ENCODE data around the gene PNLIPRP1. TPM values are rescaled to one million over a fixed set of nuclear protein-coding genes. Genes with fewer than 3 reads are reported as not detected.

The PNLIPRP1 gene
- total RNA-seq, 1 experiment from 2014 or later: not detected

DNA sequence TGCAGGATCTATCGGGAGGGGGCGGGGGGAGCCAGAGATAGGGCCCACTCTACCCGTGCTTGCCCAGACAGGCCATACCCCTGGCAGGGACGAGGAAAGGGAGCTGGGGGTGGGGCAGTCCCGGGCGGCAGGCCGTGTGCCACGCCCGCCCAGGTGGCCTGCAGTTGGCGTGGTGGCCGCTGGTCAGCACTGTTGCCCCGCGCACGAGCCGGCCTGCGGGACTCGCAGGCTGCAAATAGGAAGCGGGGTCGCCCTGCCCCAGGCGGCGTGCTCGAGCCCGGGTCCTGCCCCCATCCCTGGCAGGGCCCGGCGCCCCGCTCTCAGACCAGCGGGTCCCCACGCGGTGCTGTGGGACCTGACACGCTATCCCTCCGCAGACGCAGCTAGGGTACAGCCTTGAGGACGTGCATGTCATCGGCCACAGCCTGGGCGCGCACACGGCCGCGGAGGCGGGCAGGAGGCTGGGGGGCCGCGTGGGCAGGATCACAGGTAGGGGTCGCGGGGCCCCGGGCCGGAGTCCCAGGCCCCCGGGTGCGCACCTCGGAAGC is 36.7 kb downstream of the PNLIPRP1 start:
- Histone ChIP-seq H3K4me3 (ENCODE audit: low read length) (peak overlapping the region; percentile 61), H3K79me2 (ENCODE audit: low read length) (no peaks in the 10 kb centered on the region), H4K20me1 (ENCODE audit: low read length) (no peaks in the 10 kb centered on the region), H3K9me3 (ENCODE audit: low read length) (no peaks in the 10 kb centered on the region), H3K4me1 (ENCODE audit: insufficient read depth, low read length) (no peaks in the 10 kb centered on the region), H3K27ac (ENCODE audit: low read length) (no peak overlapping the region), H2AFZ (ENCODE audit: low read length) (peak overlapping the region; percentile 71), H3K9me2 (replicated peaks; ENCODE audit: low read length) (no peaks in the 10 kb centered on the region), H3K27me3 (ENCODE audit: low read length) (peaks cover 18% of the 10 kb centered on the region; the same call in 1 of the 2 replicates), H3K4me2 (ENCODE audit: low read length) (peak overlapping the region; percentile 81), H3K36me3 (ENCODE audit: low read depth, low read length) (no peaks in the 10 kb centered on the region), H3F3A (ENCODE audit: low read length, unreplicated experiment) (no peaks in the 10 kb centered on the region), H3K9ac (ENCODE audit: low read length) (no peak overlapping the region)
- peak; percentile 42 for DNase-seq
- ChIA-PET CTCF (interaction anchor here (0.6 kb wide), 2 partner anchors 55 to 511 kb away, joined by 4 to 8 read pairs; no protein-coding TSS in a partner anchor), POLR2A (ENCODE audit: unreplicated experiment) (no interaction called here)
- ATAC-seq: peak; percentile 54; the same call in 1 of the 2 replicates
- no TSS peak for BruUV-seq (replicated peaks)
- TF ChIP-seq, protein P1, sequence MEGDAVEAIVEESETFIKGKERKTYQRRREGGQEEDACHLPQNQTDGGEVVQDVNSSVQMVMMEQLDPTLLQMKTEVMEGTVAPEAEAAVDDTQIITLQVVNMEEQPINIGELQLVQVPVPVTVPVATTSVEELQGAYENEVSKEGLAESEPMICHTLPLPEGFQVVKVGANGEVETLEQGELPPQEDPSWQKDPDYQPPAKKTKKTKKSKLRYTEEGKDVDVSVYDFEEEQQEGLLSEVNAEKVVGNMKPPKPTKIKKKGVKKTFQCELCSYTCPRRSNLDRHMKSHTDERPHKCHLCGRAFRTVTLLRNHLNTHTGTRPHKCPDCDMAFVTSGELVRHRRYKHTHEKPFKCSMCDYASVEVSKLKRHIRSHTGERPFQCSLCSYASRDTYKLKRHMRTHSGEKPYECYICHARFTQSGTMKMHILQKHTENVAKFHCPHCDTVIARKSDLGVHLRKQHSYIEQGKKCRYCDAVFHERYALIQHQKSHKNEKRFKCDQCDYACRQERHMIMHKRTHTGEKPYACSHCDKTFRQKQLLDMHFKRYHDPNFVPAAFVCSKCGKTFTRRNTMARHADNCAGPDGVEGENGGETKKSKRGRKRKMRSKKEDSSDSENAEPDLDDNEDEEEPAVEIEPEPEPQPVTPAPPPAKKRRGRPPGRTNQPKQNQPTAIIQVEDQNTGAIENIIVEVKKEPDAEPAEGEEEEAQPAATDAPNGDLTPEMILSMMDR (conservative IDR thresholded peaks at IDR 0.05; ENCODE audit: low read depth, low read length): peak; percentile 61
- no peak for TF ChIP-seq EZH2phosphoT487 (IDR thresholded peaks at IDR 0.05; ENCODE audit: borderline replicate concordance, low read length)
- intact Hi-C loops (cut with micrococcal nuclease): no loop called here

DNA sequence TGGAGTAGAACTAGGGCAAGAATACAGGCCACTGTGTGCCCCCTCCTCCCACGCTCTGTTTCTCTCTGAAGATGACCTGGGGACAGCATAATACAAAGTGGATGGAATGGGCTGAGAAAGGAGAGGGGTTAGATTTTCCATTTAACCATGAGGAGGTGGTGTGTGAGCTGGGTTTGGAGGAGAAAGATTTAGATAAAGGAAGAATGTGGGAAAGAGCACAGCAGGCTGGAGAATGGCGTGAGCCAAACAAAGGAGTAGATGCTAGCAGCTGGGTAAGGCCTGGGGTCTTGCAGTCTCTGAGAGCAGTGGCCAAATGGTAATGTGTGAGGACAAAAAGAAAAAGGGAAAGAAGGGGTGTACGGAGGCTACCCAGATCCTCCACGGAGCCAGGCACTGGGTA is 38.6 kb downstream of the PNLIPRP1 start:
- ChIA-PET CTCF (no interaction called here), POLR2A (ENCODE audit: unreplicated experiment) (no interaction called here)
- Histone ChIP-seq H3K27ac (ENCODE audit: low read length) (no peak overlapping the region), H3K9ac (ENCODE audit: low read length) (no peak overlapping the region), H3K9me2 (replicated peaks; ENCODE audit: low read length) (no peaks in the 10 kb centered on the region), H3K4me2 (ENCODE audit: low read length) (no peak overlapping the region), H3K79me2 (ENCODE audit: low read length) (no peaks in the 10 kb centered on the region), H3K4me3 (ENCODE audit: low read length) (no peak overlapping the region), H2AFZ (ENCODE audit: low read length) (no peak overlapping the region), H3K27me3 (ENCODE audit: low read length) (peaks cover 11% of the 10 kb centered on the region; the same call in 1 of the 2 replicates), H3F3A (ENCODE audit: low read length, unreplicated experiment) (no peaks in the 10 kb centered on the region), H3K36me3 (ENCODE audit: low read depth, low read length) (no peaks in the 10 kb centered on the region), H4K20me1 (ENCODE audit: low read length) (no peaks in the 10 kb centered on the region), H3K9me3 (ENCODE audit: low read length) (no peaks in the 10 kb centered on the region), H3K4me1 (ENCODE audit: insufficient read depth, low read length) (no peaks in the 10 kb centered on the region)
- BruUV-seq (replicated peaks): no TSS peak
- TF ChIP-seq, protein P1 (conservative IDR thresholded peaks at IDR 0.05; ENCODE audit: low read depth, low read length): no peak
- TF ChIP-seq EZH2 (IDR thresholded peaks at IDR 0.05; ENCODE audit: low read length, unreplicated experiment) (no peak), EZH2phosphoT487 (IDR thresholded peaks at IDR 0.05; ENCODE audit: borderline replicate concordance, low read length) (no peak)
- no peak for ATAC-seq
- no peak for DNase-seq
- intact Hi-C loops (cut with micrococcal nuclease): no loop called here

DNA sequence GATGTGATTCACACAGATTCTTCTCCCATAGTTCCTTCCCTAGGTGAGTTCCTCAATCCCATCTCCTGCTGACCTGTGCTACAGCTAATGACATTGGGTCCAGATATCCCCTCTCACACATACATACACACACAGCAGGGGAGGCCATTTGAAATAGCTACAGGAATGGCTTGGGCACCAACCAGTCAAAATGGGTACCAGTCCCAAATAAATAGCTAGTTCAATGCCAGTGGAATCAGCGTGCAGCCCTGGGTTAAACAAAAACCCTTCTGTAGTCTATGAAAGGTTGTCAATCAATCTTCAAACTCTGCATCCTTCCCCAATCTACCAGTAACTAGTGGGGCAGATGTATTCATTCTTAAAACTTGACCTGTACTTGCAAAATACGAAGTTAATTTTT is 39.3 kb downstream of the PNLIPRP1 start:
- no peaks in the 10 kb centered on the region for H3K9me3 ChIP-seq (ENCODE audit: low read length)
- no TSS peak for BruUV-seq (replicated peaks)
- H3K27me3 ChIP-seq (ENCODE audit: low read length): peaks cover 11% of the 10 kb centered on the region; the same call in 1 of the 2 replicates
- intact Hi-C loops (cut with micrococcal nuclease): no loop called here
- H3K4me2 ChIP-seq (ENCODE audit: low read length): no peak overlapping the region
- H4K20me1 ChIP-seq (ENCODE audit: low read length): no peaks in the 10 kb centered on the region
- DNase-seq (no peak), ATAC-seq (no peak)
- H3K36me3 ChIP-seq (ENCODE audit: low read depth, low read length): no peaks in the 10 kb centered on the region
- H3K79me2 ChIP-seq (ENCODE audit: low read length): no peaks in the 10 kb centered on the region
- POLR2A ChIA-PET (ENCODE audit: unreplicated experiment): no interaction called here
- H2AFZ ChIP-seq (ENCODE audit: low read length): no peak overlapping the region
- CTCF ChIA-PET: no interaction called here
- TF ChIP-seq, protein P1 (conservative IDR thresholded peaks at IDR 0.05; ENCODE audit: low read depth, low read length): no peak
- TF ChIP-seq EZH2phosphoT487 (IDR thresholded peaks at IDR 0.05; ENCODE audit: borderline replicate concordance, low read length) (no peak), EZH2 (IDR thresholded peaks at IDR 0.05; ENCODE audit: low read length, unreplicated experiment) (no peak)
- no peaks in the 10 kb centered on the region for H3K9me2 ChIP-seq (replicated peaks; ENCODE audit: low read length)
- H3K4me1 ChIP-seq (ENCODE audit: insufficient read depth, low read length): no peaks in the 10 kb centered on the region
- no peak overlapping the region for H3K9ac ChIP-seq (ENCODE audit: low read length)
- H3F3A ChIP-seq (ENCODE audit: low read length, unreplicated experiment): no peaks in the 10 kb centered on the region
- no peak overlapping the region for H3K4me3 ChIP-seq (ENCODE audit: low read length)
- no peak overlapping the region for H3K27ac ChIP-seq (ENCODE audit: low read length)
